COR-L47 (cell line): ENCODE data around the gene LZTS2.

Experiments
- DNase-seq: peaks from one replicate; lab custom pipeline; 2025; lab: John Stamatoyannopoulos, UW

Gene LZTS2

GRCh38 chr10:100998991-100999741 is 442 bp upstream of the LZTS2 start:
- DNase-seq: peak; percentile 20

- no peak for DNase-seq
Observed at GRCh38 chr10:101000127-101000914, 713 bp downstream of the LZTS2 start.

DNA sequence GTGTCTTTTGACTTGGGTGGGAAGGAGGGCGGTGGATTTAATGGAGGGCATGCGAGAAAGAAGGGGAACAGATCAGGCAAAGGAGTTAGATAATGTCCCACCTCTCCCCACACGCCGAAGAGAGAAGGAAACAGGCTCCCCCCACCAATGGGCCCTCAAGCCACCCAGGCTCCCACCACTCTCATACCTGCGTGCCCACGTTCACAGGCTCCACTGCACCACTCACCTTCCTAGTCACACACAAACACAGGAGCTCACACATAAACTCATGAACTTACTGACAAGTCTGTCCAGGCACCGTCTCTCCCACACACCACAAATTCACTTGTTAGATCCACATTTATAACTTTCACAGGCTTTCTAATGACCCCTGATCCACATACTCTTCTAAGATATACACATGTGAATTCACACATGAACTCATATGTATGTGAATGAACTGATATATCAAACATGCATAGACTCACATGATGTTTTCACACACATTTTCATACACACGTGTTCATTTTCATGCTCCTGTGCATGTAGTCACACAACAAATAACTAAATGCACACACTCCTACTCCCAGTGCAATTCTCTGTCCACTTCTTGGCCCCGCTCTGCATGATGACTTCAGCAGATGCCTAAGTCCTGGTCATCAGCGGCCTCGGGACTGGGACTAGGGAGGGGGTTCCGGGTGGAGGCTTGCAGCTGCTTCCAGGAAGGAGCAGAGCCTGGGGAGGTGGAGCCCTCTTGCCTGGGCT is 1.5 kb downstream of the LZTS2 start:
- DNase-seq: no peak

- no peak for DNase-seq
Observed at GRCh38 chr10:101001659-101002035, 2.0 kb downstream of the LZTS2 start.

- DNase-seq: no peak
Observed at GRCh38 chr10:101002456-101002855, 2.8 kb downstream of the LZTS2 start.

GRCh38 chr10:101003639-101004206 is 4.1 kb downstream of the LZTS2 start:
- no peak for DNase-seq

- no peak for DNase-seq
Observed at GRCh38 chr10:101005361-101005760, 5.8 kb downstream of the LZTS2 start.

DNA sequence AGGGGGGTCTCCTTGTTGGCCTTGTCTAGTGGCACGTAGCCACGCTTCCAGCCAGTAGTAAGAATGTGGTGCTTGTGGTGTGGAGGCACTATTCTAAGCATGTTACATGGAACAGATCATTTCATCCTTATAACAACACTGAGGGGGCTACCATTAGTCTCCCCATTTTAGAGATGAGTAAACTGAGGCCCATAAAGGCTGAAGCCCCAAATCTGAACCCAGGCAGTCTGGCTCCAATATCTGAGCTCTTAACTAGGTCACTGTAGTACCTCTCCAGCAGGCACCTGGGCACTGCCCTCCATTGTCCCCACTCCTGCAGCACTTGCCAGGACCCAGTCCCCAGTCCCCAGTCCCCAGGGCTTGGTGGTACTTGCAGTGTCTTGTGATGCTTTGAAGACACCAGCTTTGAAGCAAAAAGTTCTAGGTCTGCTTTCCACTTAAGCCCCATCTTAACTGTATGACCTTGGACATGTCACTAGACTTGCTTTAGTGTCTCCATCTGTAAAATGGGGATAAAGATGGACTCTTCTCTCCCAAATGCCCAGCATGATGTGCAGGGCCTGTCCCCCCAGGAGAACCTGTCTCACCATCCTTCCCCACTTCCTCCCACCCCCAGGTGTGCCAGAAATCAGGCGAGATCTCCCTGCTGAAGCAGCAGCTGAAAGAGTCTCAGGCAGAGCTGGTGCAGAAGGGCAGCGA is 6.4 kb downstream of the LZTS2 start:
- DNase-seq: no peak

GRCh38 chr10:101006593-101007098 is 7.0 kb downstream of the LZTS2 start:
- no peak for DNase-seq

DNA sequence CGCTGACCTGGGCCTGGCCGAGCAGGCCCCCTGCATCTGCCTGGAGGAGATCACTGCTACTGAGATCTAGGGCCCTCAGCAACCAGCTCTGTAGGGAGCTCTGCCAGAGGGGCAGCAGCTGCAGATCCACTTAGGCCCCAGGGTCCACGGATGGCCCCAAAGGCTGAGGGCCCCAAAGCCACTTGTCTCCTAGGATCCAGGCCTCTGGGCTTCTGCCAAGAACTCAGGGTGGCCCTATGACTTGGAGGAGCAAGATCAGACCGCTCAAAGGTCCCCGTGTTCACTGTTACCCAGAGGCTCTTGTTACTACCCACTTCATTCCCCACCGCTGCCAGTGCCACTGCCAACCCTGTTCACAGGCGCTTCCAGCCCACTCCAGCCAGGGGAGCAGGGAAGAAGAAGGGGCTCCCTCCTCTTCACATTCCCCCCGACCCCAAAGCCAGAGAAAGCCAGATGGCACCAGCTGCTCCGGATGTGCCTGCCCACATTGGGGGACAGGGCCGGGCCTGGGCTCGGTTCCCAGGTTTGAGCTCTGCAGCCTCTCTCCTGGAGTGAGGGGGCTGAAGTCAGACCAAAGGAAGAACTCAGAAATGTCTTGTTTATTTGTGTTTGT is 7.6 kb downstream of the LZTS2 start:
- no peak for DNase-seq

DNA sequence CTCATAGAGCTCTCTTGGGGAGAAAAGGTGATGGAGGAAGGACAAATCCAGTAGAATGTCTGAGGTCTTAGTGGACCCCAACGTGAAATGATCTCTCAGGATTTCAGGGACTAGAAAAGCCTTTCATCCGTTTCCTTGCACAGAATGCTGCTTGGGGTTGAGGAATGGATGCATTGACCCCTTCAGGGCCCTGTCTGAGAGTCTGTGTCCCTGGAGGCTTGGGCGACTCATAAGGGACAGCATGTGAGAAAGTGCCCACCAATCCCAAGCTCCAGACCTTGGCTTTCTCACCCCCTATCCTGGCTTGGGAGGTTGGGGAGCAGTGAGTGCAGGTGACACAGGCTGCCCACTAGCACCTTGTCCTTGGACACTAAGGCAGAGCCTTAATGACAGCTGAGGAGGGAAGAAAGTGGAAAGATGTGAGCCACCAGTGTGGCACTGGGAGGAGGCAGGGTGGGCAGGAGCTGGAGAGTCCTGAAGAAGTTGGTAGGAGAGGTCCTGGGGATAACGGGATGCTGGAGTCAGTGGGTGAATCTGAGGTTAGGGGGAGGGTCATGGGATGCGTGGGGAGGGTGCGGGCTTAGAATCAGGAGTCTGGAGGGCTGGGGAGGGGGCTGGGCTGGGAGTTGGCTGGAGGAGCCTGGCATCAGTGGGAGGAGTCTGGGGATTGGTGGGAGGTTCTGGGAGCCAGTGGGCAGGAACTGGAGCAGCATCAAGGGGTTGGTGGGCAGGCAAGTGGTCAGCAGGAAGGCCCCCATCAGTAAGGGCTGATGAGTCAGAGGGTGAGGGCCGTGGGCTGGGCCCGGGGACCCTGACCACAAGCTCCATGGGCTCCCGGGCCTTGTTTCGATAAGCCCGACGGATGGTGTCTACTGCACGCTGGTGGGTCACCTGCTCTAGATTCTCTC is 8.6 kb downstream of the LZTS2 start:
- no peak for DNase-seq

DNA sequence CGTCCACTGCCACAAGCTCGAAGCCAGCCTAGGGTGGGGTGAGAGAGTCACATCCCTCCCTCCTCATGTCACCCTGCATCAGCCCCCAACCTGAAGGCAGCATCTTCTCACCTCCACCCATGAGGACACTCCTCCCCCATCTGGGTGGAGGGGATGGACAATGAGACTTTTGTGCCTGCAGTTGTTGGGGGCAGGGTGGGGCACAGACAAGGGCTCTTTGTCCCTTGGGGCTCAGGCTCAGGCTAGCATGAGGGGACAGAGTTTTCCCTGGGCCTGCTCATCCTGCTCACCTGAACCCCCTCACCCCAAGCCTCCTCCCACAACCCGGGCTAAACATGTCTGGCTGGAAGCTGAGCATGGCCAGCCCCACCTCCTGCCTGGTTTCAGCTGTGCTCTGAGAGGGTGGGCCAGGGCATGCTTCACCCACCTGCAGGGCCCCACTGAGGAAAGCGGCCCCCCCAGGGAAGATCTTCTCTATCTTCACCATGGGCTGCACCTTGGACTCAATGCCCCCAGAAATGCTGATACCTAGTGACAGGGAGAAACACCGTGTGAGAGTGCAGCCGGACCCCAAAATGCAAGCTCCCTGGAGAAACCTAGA is 9.3 kb downstream of the LZTS2 start:
- DNase-seq: no peak

DNA sequence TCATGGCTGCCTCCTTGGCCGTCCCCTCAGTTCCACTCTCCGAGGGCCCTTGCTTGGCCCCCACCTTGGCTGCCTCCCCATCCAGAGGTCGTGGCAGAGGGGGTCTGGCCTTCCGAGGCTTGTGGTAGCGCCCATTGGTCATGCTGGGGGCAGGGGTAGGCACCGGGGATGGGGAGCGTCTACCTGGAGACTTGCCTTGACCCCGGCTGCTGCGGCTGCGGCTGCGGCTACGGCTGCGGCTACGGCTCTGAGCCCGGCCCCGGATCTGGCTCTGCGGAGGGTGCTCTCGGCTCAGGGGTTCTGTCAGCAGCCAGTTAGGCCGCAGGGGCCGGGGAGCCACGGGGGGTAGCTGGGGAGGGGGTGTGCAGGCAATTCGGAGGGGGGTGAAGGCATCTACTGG is 10.7 kb downstream of the LZTS2 start:
- no peak for DNase-seq

- no peak for DNase-seq
Observed at GRCh38 chr10:101011517-101012423, 12.2 kb downstream of the LZTS2 start.

DNA sequence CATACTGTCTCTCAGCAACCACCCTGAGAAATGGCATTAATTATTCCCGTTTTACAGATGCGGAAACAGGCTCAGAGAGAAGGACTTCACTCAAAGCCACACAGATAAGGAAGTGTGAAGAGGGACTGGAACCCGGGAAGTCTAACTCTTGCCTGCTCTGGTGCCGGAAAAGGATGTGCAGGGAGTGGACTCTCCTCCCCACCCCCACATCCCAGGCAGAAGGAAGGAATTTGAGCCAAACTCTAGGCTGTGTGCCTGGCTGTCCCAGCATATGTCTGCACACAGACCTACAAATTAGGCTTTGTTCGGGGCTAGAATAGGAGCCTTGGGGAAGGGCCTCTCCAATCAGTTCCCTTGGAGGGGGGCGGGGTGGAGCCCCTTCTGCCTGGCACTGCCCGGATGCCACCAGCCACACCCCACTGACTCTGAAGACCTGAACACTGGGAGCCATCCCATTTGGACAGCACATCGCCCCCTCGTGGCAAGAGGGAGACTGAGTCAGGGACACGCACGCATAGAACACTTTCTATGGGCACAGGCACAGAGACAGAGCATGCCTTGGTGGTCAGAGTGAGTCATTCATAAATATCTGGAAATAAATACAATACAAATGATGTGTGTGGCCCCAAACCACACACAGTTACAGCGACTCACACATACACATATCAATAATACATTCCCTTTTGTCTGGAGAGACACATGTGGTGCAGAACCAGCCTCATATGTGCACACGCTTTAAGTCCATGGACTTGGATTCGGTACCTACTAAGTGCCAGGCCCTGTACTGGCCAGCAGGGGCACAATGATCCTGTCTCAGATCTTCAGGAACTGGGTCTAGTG is 13.1 kb downstream of the LZTS2 start:
- peak; percentile 78 for DNase-seq

- DNase-seq: no peak
Observed at GRCh38 chr10:101013365-101013825, 13.8 kb downstream of the LZTS2 start.

DNA sequence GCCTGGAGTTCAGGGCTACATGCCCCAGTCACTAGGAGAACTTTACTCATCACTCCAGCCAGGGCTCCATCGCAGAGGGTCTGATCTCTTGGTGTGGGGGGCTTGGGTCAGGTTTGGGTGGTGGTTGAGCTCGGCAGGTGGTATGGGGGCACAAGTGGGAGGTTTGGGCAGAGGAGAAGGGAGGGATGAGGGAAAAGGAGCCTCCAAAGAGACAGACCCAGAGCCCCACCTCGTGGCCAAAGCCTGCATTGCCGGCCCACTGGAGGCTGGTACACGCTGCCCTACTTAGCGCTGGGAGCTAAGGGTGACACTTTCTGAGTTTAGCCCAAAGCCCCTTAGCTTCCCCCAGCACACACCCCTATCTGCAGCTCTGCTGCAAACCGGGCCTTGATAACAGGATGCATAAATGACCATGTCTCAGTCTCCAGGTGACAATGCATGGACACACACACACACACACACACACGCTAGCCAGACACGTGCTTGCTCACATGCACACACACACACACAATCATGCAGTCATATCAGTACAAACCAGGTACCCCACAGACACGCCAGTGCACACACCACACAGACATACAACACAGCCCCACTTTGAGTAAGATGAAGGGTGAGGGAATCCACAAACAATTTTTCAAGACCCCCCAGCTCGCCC is 14.7 kb downstream of the LZTS2 start:
- DNase-seq: peak; percentile 15
